ENCODE results near the gene OAF. TPM values are rescaled to one million over a fixed set of nuclear protein-coding genes. Genes with fewer than 3 reads are reported as not detected.

The OAF gene
- total RNA-seq, 1 donor from 2014 or later = 6.6 TPM

GRCh38 chr11:120196826-120197225 lies 14.0 kb upstream of the OAF start:
- Mint-ChIP-seq H3K9me3 (ENCODE audit: low read depth) (no peaks in the 10 kb centered on the region), H3K36me3 (ENCODE audit: insufficient read depth) (no peaks in the 10 kb centered on the region), H3K27ac (no peak overlapping the region), H3K4me1 (ENCODE audit: low read depth) (peaks cover 7% of the 10 kb centered on the region), H3K27me3 (peaks cover 36% of the 10 kb centered on the region), H3K4me3 (ENCODE audit: low read depth) (no peak overlapping the region)
- no peak for TF ChIP-seq CTCF (IDR thresholded peaks at IDR 0.05; ENCODE audit: unreplicated experiment)
- DNase-seq (ENCODE audit: low spot score, unreplicated experiment) = no peak

- Mint-ChIP-seq H3K27me3 (peaks cover 38% of the 10 kb centered on the region), H3K36me3 (ENCODE audit: insufficient read depth) (no peaks in the 10 kb centered on the region), H3K4me1 (ENCODE audit: low read depth) (peaks cover 7% of the 10 kb centered on the region), H3K9me3 (ENCODE audit: low read depth) (no peaks in the 10 kb centered on the region), H3K27ac (no peak overlapping the region), H3K4me3 (ENCODE audit: low read depth) (no peak overlapping the region)
- TF ChIP-seq CTCF (IDR thresholded peaks at IDR 0.05; ENCODE audit: unreplicated experiment) = no peak
- DNase-seq (ENCODE audit: low spot score, unreplicated experiment) = no peak
These were observed 13.5 kb upstream of the OAF start for GRCh38 chr11:120197251-120197891.

- Mint-ChIP-seq H3K36me3 (ENCODE audit: insufficient read depth) (no peaks in the 10 kb centered on the region), H3K9me3 (ENCODE audit: low read depth) (no peaks in the 10 kb centered on the region), H3K4me3 (ENCODE audit: low read depth) (no peak overlapping the region), H3K4me1 (ENCODE audit: low read depth) (peaks cover 7% of the 10 kb centered on the region), H3K27ac (no peak overlapping the region), H3K27me3 (peaks cover 39% of the 10 kb centered on the region)
- DNase-seq (ENCODE audit: low spot score, unreplicated experiment) = no peak
- no peak for TF ChIP-seq CTCF (IDR thresholded peaks at IDR 0.05; ENCODE audit: unreplicated experiment)
These were observed 12.9 kb upstream of the OAF start for GRCh38 chr11:120197977-120198376.

GRCh38 chr11:120198403-120198786 lies 12.4 kb upstream of the OAF start:
- H3K27ac Mint-ChIP-seq = no peak overlapping the region
- no peak for DNase-seq (ENCODE audit: low spot score, unreplicated experiment)
- peaks cover 7% of the 10 kb centered on the region for H3K4me1 Mint-ChIP-seq (ENCODE audit: low read depth)
- H3K9me3 Mint-ChIP-seq (ENCODE audit: low read depth) = no peaks in the 10 kb centered on the region
- H3K27me3 Mint-ChIP-seq = peaks cover 41% of the 10 kb centered on the region
- TF ChIP-seq CTCF (IDR thresholded peaks at IDR 0.05; ENCODE audit: unreplicated experiment) = no peak
- H3K4me3 Mint-ChIP-seq (ENCODE audit: low read depth) = no peak overlapping the region
- no peaks in the 10 kb centered on the region for H3K36me3 Mint-ChIP-seq (ENCODE audit: insufficient read depth)

GRCh38 chr11:120198787-120199469 lies 11.9 kb upstream of the OAF start:
- DNase-seq (ENCODE audit: low spot score, unreplicated experiment) = no peak
- H3K9me3 Mint-ChIP-seq (ENCODE audit: low read depth) = no peaks in the 10 kb centered on the region
- H3K27me3 Mint-ChIP-seq = peaks cover 41% of the 10 kb centered on the region
- no peak overlapping the region for H3K4me3 Mint-ChIP-seq (ENCODE audit: low read depth)
- no peaks in the 10 kb centered on the region for H3K36me3 Mint-ChIP-seq (ENCODE audit: insufficient read depth)
- H3K27ac Mint-ChIP-seq = no peak overlapping the region
- no peak for TF ChIP-seq CTCF (IDR thresholded peaks at IDR 0.05; ENCODE audit: unreplicated experiment)
- H3K4me1 Mint-ChIP-seq (ENCODE audit: low read depth) = peaks cover 7% of the 10 kb centered on the region
